Left ventricle myocardium inferior (tissue), 1 donor: ENCODE data around the gene UBL4A. TPM values are rescaled to one million over a fixed set of nuclear protein-coding genes. Genes with fewer than 3 reads are reported as not detected.

Source experiments
- DNase-seq: peaks from one replicate; pipeline ENCODE4 v3.0.0-alpha.2; 2020
- H3K27ac ChIP-seq: fragments of 200-600 bp; replicated peaks from 2 replicates; pipeline ENCODE4 v1.8.0; 2021
- H3K27me3 ChIP-seq: fragments of 200-600 bp; 2 replicates; pipeline ENCODE4 v1.8.0; 2021; ENCODE audit warnings: low read depth
- H3K36me3 ChIP-seq: fragments of 200-600 bp; 2 replicates; pipeline ENCODE4 v1.8.0; 2021
- H3K4me1 ChIP-seq: fragments of 200-600 bp; 2 replicates; pipeline ENCODE4 v1.8.0; 2021
- H3K4me3 ChIP-seq: fragments of 200-600 bp; 2 replicates; pipeline ENCODE4 v1.8.0; 2021; ENCODE audit warnings: mild to moderate bottlenecking, moderate library complexity
- H3K9me3 ChIP-seq: fragments of 200-600 bp; replicated peaks from 2 replicates; pipeline ENCODE4 v1.8.0; 2021
- CTCF ChIP-seq: fragments of 200-600 bp; IDR thresholded peaks from 2 replicates; pipeline ENCODE4 v1.8.0; 2021; ENCODE audit warnings: antibody characterized with exemption, mild to moderate bottlenecking, borderline replicate concordance
- intact Hi-C: fragments of 100-400 bp; cut with micrococcal nuclease; formaldehyde crosslinking; loops from one replicate; pipeline ENCODE4 v1.11.0; 2022
- microRNA-seq: library from miRNA; unstranded; fragments of <30 nt; microRNA quantifications from one replicate; pipeline ENCODE4 v1.2.0, GENCODE V29; 2020
- total RNA-seq: library from RNA; stranded (reverse); fragmentation: NEBNext Ultra II Directional; extraction: Animal tissue kit (Norgen Biotek cat#: 25700); gene quantifications from one replicate; pipeline ENCODE4 v1.2.1, GENCODE V29; 2021
- donor health status: DM: no; HTN: yes; CAD: no; lungs with severe emphysema.

Gene UBL4A
- total RNA-seq, 1 donor from 2014 or later, result 60.2 TPM

DNA sequence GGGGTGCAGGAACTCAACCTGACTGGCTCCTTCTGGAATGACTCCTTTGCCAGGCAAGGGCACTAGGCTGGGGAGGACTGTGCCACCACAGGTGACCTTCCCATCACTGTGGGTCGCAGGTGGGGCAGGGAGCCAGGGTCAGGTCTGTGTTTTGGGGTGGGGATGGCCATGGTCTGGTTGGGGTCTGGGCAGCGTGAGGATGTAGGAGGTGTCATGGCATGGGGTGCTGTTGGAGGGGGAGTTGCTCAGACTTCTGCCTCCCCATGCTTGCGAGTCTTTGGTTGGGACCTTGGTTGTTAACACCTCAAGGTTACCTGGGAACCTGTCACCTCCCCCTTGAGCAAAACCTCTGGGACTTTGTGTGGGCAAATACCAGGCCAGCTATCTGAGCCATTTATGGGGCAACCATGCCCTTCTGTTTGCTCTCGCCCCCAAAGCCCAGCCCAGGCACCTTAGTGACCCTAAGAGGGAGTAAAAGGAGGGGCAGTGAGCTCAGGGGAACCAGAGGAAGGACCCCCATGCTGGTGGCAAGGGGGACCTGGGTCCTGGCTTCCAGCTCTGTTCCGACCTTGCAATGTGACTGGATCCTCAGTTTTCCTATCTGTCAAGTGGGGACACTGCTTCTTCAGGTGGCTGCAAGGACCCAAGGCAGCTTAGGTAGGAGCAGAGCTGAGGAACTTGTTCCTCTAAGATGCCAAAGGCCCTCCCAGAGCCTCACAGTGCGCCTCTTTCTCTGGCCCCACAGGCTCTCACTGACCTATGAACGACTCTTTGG is 51.8 kb downstream of the UBL4A start:
- TF ChIP-seq CTCF, result no peak
- intact Hi-C loops, result no loop called here
- no peaks in the 10 kb centered on the region for H3K9me3 ChIP-seq
- no peak overlapping the region for H3K4me3 ChIP-seq
- peaks cover 25% of the 10 kb centered on the region for H3K36me3 ChIP-seq
- no peak for DNase-seq
- H3K27ac ChIP-seq, result no peak overlapping the region
- peaks cover 36% of the 10 kb centered on the region for H3K4me1 ChIP-seq
- H3K27me3 ChIP-seq, result no peaks in the 10 kb centered on the region

Small RNAs within 50 kb of the gene (microRNA-seq; reads per million reads assigned to microRNA genes)
- not detected for gene MIR6858

Other genes starting within 250 kb of the UBL4A start
- gene OPN1MW3, start 229.0 kb downstream of the UBL4A start, total RNA-seq, result not detected
- not detected for gene TEX28, start 191.5 kb downstream of the UBL4A start, total RNA-seq
- gene TKTL1, start 190.8 kb downstream of the UBL4A start, total RNA-seq, result 11.7 TPM
- gene FLNA, start 112.0 kb downstream of the UBL4A start, total RNA-seq, result 225 TPM
- 55.6 TPM for gene EMD, start 107.3 kb downstream of the UBL4A start, total RNA-seq
- gene RPL10, start 88.2 kb downstream of the UBL4A start, total RNA-seq, result 1,850 TPM
- gene DNASE1L1, start 77.4 kb downstream of the UBL4A start, total RNA-seq, result 56.3 TPM
- 39.8 TPM for gene TAFAZZIN, start 75.1 kb downstream of the UBL4A start, total RNA-seq
- 84.1 TPM for gene ATP6AP1, start 57.9 kb downstream of the UBL4A start, total RNA-seq
- gene GDI1, start 49.5 kb downstream of the UBL4A start, total RNA-seq, result 79.3 TPM
- gene FAM50A, start 42.5 kb downstream of the UBL4A start, total RNA-seq, result 41.1 TPM
- 16.6 TPM for gene PLXNA3, start 28.3 kb downstream of the UBL4A start, total RNA-seq
- 18.0 TPM for gene LAGE3, start 7.3 kb downstream of the UBL4A start, total RNA-seq
- gene SLC10A3, start 4.0 kb upstream of the UBL4A start, total RNA-seq, result 10.4 TPM
- 52.0 TPM for gene FAM3A, start 29.6 kb upstream of the UBL4A start, total RNA-seq
- 10.9 TPM for gene G6PD, start 60.2 kb upstream of the UBL4A start, total RNA-seq
- gene IKBKG, start 61.0 kb upstream of the UBL4A start, total RNA-seq, result 14.8 TPM
- not detected for gene CTAG1A, start 98.5 kb upstream of the UBL4A start, total RNA-seq
- gene CTAG1B, start 132.7 kb upstream of the UBL4A start, total RNA-seq, result not detected
- gene CTAG2, start 167.0 kb upstream of the UBL4A start, total RNA-seq, result not detected